Hematopoietic multipotent progenitor cell treated with erythropoietin and hydrocortisone succinate and interleukin-3 and kit ligand, for 4 days (in vitro differentiated cells): ENCODE data around the gene ZC3H7B.
"Not testable (repeated sequence)": the region's sequence is repeated elsewhere in the genome, so short reads cannot be mapped to it uniquely, and the experiment has no call there.

Experiments
- DNase-seq: peaks from one replicate; pipeline ENCODE4 v3.0.0-alpha.2; 2015

ZC3H7B gene

GRCh38 chr22:41301085-41302020, at the start of gene ZC3H7B:
Gene ZC3H7B, plus strand, starts transcription at chr22:41301525. Its CDS starts 19,136 bp downstream, at chr22:41320661.
- peak; percentile 94 for DNase-seq

- DNase-seq: no peak
These were observed 49.0 kb upstream of the ZC3H7B start for GRCh38 chr22:41252365-41252764.

- no peak for DNase-seq
These were observed 47.1 kb upstream of the ZC3H7B start for GRCh38 chr22:41254230-41254629.

- DNase-seq: no peak
These were observed 44.8 kb upstream of the ZC3H7B start for GRCh38 chr22:41256254-41257253.

- no peak for DNase-seq
These were observed 43.6 kb upstream of the ZC3H7B start for GRCh38 chr22:41257696-41258095.

- not testable (repeated sequence) for DNase-seq
These were observed 41.6 kb upstream of the ZC3H7B start for GRCh38 chr22:41259756-41260155.

GRCh38 chr22:41260871-41261270, 40.5 kb upstream of the ZC3H7B start:
- no peak for DNase-seq

GRCh38 chr22:41261541-41262249, 39.6 kb upstream of the ZC3H7B start:
- no peak for DNase-seq

GRCh38 chr22:41262250-41262765, 39.0 kb upstream of the ZC3H7B start:
- no peak for DNase-seq

- DNase-seq: no peak
These were observed 37.6 kb upstream of the ZC3H7B start for GRCh38 chr22:41263704-41264103.

GRCh38 chr22:41264408-41264941, 36.9 kb upstream of the ZC3H7B start:
- DNase-seq: no peak

GRCh38 chr22:41267958-41268357, 33.4 kb upstream of the ZC3H7B start:
- no peak for DNase-seq

- no peak for DNase-seq
These were observed 29.5 kb upstream of the ZC3H7B start for GRCh38 chr22:41271787-41272186.

- DNase-seq: no peak
These were observed 28.2 kb upstream of the ZC3H7B start for GRCh38 chr22:41273128-41273527.

GRCh38 chr22:41274856-41275255, 26.5 kb upstream of the ZC3H7B start:
- no peak for DNase-seq

- no peak for DNase-seq
These were observed 21.3 kb upstream of the ZC3H7B start for GRCh38 chr22:41280065-41280464.

GRCh38 chr22:41280854-41281253, 20.5 kb upstream of the ZC3H7B start:
- no peak for DNase-seq

- DNase-seq: no peak
These were observed 16.9 kb upstream of the ZC3H7B start for GRCh38 chr22:41284465-41284864.

- peak; percentile 87 for DNase-seq
These were observed 15.9 kb upstream of the ZC3H7B start for GRCh38 chr22:41285441-41285819.

GRCh38 chr22:41285820-41286638, 15.3 kb upstream of the ZC3H7B start, which contains the start of gene RANGAP1:
Gene RANGAP1, minus strand, starts transcription at chr22:41286187. Its CDS starts 5,143 bp downstream, at chr22:41281044.
- peak; percentile 100 for DNase-seq

GRCh38 chr22:41286639-41287091, 14.7 kb upstream of the ZC3H7B start:
- DNase-seq: peak; percentile 89
